Astrocyte (in vitro differentiated cells and primary cell): ENCODE data around the gene RMND5B. TPM values are rescaled to one million over a fixed set of nuclear protein-coding genes. Genes with fewer than 3 reads are reported as not detected.

Experiments used
- DNase-seq: peaks from one replicate; pipeline ENCODE4 v3.0.0-alpha.2; 2010; ENCODE audit warnings: low read depth
- FAIRE-seq: peaks from 2 replicates; lab custom pipeline; 2011; peaks lifted over from hg19 to GRCh38; lab: Jason Lieb, UNC
- H2AFZ ChIP-seq: 2 replicates; pipeline ENCODE4 v1.6.0; 2012; ENCODE audit warnings: low read depth, low read length, inconsistent platforms
- H3K27ac ChIP-seq: 2 replicates; pipeline ENCODE4 v1.5.1; 2011; ENCODE audit warnings: low read depth, low read length, inconsistent platforms
- H3K27me3 ChIP-seq: 2 replicates; pipeline ENCODE4 v1.6.0; 2011; ENCODE audit warnings: low read length, inconsistent platforms; ENCODE audit not compliant: insufficient read depth
- H3K36me3 ChIP-seq: 2 replicates; pipeline ENCODE4 v1.5.1; 2011; ENCODE audit warnings: low read length, inconsistent platforms; ENCODE audit not compliant: insufficient read depth
- H3K4me1 ChIP-seq: 2 replicates; pipeline ENCODE4 v1.5.1; 2011; ENCODE audit warnings: low read length, inconsistent platforms; ENCODE audit not compliant: insufficient read depth
- H3K4me2 ChIP-seq: 2 replicates; pipeline ENCODE4 v1.6.0; 2012; ENCODE audit warnings: low read length, inconsistent platforms
- H3K4me3 ChIP-seq: 2 replicates; pipeline ENCODE4 v1.5.1; 2011; ENCODE audit warnings: low read depth, mild to moderate bottlenecking, low read length, inconsistent platforms; ENCODE audit not compliant: insufficient read depth
- H3K79me2 ChIP-seq: 2 replicates; pipeline ENCODE4 v1.6.0; 2012; ENCODE audit warnings: mild to moderate bottlenecking, low read length, inconsistent platforms; ENCODE audit not compliant: insufficient read depth
- H3K9ac ChIP-seq: 2 replicates; pipeline ENCODE4 v1.6.0; 2012; ENCODE audit warnings: mild to moderate bottlenecking, low read length, inconsistent platforms
- H3K9me3 ChIP-seq: 2 replicates; pipeline ENCODE4 v1.5.1; 2012; ENCODE audit warnings: low read depth, mild to moderate bottlenecking, low read length, inconsistent platforms; ENCODE audit not compliant: insufficient read depth
- H4K20me1 ChIP-seq: 2 replicates; pipeline ENCODE4 v1.6.0; 2012; ENCODE audit warnings: low read length, inconsistent platforms; ENCODE audit not compliant: insufficient read depth
- H3K27ac Mint-ChIP-seq: one replicate; pipeline ENCODE4 v1.8.0; 2021; ENCODE audit warnings: mild to moderate bottlenecking, mixed read lengths; ENCODE audit not compliant: unreplicated experiment
- H3K27me3 Mint-ChIP-seq: one replicate; pipeline ENCODE4 v1.8.0; 2021; ENCODE audit warnings: low read depth, mixed read lengths; ENCODE audit not compliant: unreplicated experiment
- H3K36me3 Mint-ChIP-seq: one replicate; pipeline ENCODE4 v1.8.0; 2021; ENCODE audit warnings: low read depth, mixed read lengths; ENCODE audit not compliant: unreplicated experiment
- H3K4me1 Mint-ChIP-seq: one replicate; pipeline ENCODE4 v1.8.0; 2021; ENCODE audit warnings: low read depth, mixed read lengths; ENCODE audit not compliant: unreplicated experiment
- H3K4me3 Mint-ChIP-seq: one replicate; pipeline ENCODE4 v1.8.0; 2021; ENCODE audit warnings: mild to moderate bottlenecking, moderate library complexity, mixed read lengths; ENCODE audit not compliant: unreplicated experiment
- H3K9me3 Mint-ChIP-seq: one replicate; pipeline ENCODE4 v1.8.0; 2021; ENCODE audit warnings: mild to moderate bottlenecking, mixed read lengths; ENCODE audit not compliant: unreplicated experiment
- EZH2 ChIP-seq: IDR thresholded peaks from 2 replicates; pipeline ENCODE4 v1.6.1; 2012; ENCODE audit warnings: mild to moderate bottlenecking, low read length, inconsistent platforms; ENCODE audit not compliant: insufficient read depth
- total RNA-seq: library from RNA; stranded (reverse); gene quantifications from 2 replicates; pipeline ENCODE4 v1.2.1, GENCODE V29; 2021
- TF ChIP-seq, protein P1 (sequence below): IDR thresholded peaks from 2 replicates; pipeline ENCODE4 v1.5.1; 2011; ENCODE audit warnings: low read depth, mild to moderate bottlenecking, inconsistent platforms, low read length, moderate library complexity; ENCODE audit not compliant: insufficient read depth

Gene RMND5B
- total RNA-seq, 1 donor from 2014 or later = 14.3 TPM

DNA sequence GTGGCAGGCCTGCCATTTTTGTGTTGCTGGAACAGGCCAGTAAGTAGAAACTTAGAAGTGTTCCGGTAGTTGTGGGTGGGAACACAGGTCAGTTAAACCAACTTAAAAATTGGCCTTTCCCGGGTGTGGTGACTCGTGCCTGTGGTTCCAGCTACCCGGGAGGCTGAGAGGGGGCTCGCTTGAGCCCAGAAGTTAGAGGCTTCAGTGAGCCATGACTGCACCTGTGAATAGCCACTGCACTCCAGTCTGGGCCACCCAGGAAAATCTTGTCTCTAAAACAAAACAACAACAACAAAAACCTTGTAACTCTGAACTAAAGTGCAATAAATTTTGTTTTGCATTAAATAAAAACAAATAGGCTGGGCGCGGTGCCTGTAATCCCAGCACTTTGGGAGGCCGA lies 24.3 kb downstream of the RMND5B start:
- Histone ChIP-seq H3K9me3 (no peaks in the 10 kb centered on the region), H3K4me3 (no peak overlapping the region), H3K9ac (no peak overlapping the region), H4K20me1 (no peaks in the 10 kb centered on the region), H3K4me1 (peaks cover 9% of the 10 kb centered on the region), H3K27me3 (no peaks in the 10 kb centered on the region), H3K79me2 (peaks cover 25% of the 10 kb centered on the region), H2AFZ (no peak overlapping the region), H3K27ac (no peak overlapping the region), H3K4me2 (no peak overlapping the region), H3K36me3 (peaks cover 12% of the 10 kb centered on the region)
- Mint-ChIP-seq H3K4me3 (peak overlapping the region; percentile 66), H3K27ac (no peak overlapping the region), H3K4me1 (peaks cover 7% of the 10 kb centered on the region), H3K9me3 (no peaks in the 10 kb centered on the region), H3K36me3 (peaks cover 7% of the 10 kb centered on the region), H3K27me3 (no peaks in the 10 kb centered on the region)
- no peak for FAIRE-seq
- DNase-seq = no peak
- TF ChIP-seq, protein P1, sequence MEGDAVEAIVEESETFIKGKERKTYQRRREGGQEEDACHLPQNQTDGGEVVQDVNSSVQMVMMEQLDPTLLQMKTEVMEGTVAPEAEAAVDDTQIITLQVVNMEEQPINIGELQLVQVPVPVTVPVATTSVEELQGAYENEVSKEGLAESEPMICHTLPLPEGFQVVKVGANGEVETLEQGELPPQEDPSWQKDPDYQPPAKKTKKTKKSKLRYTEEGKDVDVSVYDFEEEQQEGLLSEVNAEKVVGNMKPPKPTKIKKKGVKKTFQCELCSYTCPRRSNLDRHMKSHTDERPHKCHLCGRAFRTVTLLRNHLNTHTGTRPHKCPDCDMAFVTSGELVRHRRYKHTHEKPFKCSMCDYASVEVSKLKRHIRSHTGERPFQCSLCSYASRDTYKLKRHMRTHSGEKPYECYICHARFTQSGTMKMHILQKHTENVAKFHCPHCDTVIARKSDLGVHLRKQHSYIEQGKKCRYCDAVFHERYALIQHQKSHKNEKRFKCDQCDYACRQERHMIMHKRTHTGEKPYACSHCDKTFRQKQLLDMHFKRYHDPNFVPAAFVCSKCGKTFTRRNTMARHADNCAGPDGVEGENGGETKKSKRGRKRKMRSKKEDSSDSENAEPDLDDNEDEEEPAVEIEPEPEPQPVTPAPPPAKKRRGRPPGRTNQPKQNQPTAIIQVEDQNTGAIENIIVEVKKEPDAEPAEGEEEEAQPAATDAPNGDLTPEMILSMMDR = no peak
- TF ChIP-seq EZH2 = no peak

DNA sequence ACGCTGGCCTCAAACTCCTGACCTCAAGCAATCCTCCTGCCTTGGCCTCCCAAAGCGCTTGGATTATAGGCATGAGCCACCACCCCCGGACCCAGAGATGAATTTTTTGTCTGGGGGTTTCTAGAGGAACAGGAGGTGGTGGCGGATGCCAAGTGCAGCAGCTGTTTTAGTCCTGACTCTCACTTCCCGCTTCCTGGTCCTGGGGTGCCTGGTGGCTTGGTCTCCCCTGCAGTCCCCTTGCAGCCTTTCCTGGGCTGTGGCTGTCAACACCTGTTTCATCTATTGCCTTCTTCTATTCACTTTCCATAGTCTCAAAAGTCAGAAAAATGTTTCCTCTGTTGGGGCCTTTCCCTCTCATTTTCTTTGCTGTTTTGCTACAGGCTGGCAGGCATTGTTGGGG lies 29.4 kb downstream of the RMND5B start:
- no peak overlapping the region for H3K4me2 ChIP-seq
- Mint-ChIP-seq H3K4me3 (no peak overlapping the region), H3K9me3 (no peaks in the 10 kb centered on the region), H3K36me3 (no peaks in the 10 kb centered on the region), H3K27ac (no peak overlapping the region), H3K4me1 (no peaks in the 10 kb centered on the region), H3K27me3 (peaks cover 31% of the 10 kb centered on the region)
- H4K20me1 ChIP-seq = no peaks in the 10 kb centered on the region
- H3K36me3 ChIP-seq = no peaks in the 10 kb centered on the region
- H3K9ac ChIP-seq = no peak overlapping the region
- no peak overlapping the region for H2AFZ ChIP-seq
- FAIRE-seq (no peak), DNase-seq (no peak)
- TF ChIP-seq EZH2 = no peak
- TF ChIP-seq, protein P1 = no peak
- peaks cover 10% of the 10 kb centered on the region for H3K27me3 ChIP-seq
- H3K9me3 ChIP-seq = no peaks in the 10 kb centered on the region
- no peak overlapping the region for H3K27ac ChIP-seq
- H3K79me2 ChIP-seq = no peaks in the 10 kb centered on the region
- peaks cover 5% of the 10 kb centered on the region for H3K4me1 ChIP-seq
- no peak overlapping the region for H3K4me3 ChIP-seq

DNA sequence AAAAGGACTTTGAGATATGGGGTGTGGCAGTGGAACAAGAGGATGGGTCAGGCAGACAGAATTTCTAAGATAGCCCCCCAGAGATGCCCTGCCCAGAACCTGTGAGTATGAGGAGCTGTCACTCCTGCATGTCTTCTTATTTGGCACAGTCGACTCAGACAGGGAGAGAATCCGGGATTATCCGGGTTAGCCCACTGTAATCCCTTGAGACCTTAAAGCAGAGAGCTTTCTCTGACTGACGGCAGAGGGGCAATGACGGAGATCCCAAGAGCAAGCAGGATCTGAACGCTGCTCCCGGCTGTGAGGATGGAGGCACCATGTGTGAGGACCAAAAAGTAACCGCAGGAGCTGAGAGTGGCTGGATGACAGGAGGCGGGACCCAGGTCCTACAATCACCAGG lies 31.7 kb downstream of the RMND5B start:
- Mint-ChIP-seq H3K4me1 (no peaks in the 10 kb centered on the region), H3K27me3 (peaks cover 33% of the 10 kb centered on the region), H3K9me3 (no peaks in the 10 kb centered on the region), H3K4me3 (no peak overlapping the region), H3K27ac (no peak overlapping the region), H3K36me3 (no peaks in the 10 kb centered on the region)
- no peak overlapping the region for H3K4me2 ChIP-seq
- H3K27me3 ChIP-seq = peaks cover 20% of the 10 kb centered on the region
- H3K4me1 ChIP-seq = peaks cover 5% of the 10 kb centered on the region
- no peaks in the 10 kb centered on the region for H4K20me1 ChIP-seq
- FAIRE-seq (no peak), DNase-seq (no peak)
- H2AFZ ChIP-seq = no peak overlapping the region
- H3K79me2 ChIP-seq = no peaks in the 10 kb centered on the region
- TF ChIP-seq EZH2 = no peak
- TF ChIP-seq, protein P1 = no peak
- no peak overlapping the region for H3K9ac ChIP-seq
- H3K9me3 ChIP-seq = no peaks in the 10 kb centered on the region
- no peak overlapping the region for H3K27ac ChIP-seq
- H3K4me3 ChIP-seq = no peak overlapping the region
- H3K36me3 ChIP-seq = no peaks in the 10 kb centered on the region
